ENCODE measurements around the gene CPXCR1. TPM values are rescaled to one million over a fixed set of nuclear protein-coding genes. Genes with fewer than 3 reads are reported as not detected.
"Not testable (repeated sequence)": the region's sequence is repeated elsewhere in the genome, so short reads cannot be mapped to it uniquely, and the experiment has no call there.

The CPXCR1 gene
- not detected for total RNA-seq
- long read RNA-seq, result 0 reads

- intact Hi-C loops (cut with DNase I), result no loop called here
- DNase-seq (no peak), ATAC-seq (no peak)
Measured at GRCh38 chrX:88746925-88747324, at the start of gene CPXCR1. CPXCR1 (plus strand) TSS chrX:88747225; CDS start chrX:88753415, 6,190 bp downstream.

GRCh38 chrX:88735835-88736234 lies 11.2 kb upstream of the CPXCR1 start:
- DNase-seq (no peak), ATAC-seq (no peak)
- intact Hi-C loops (cut with DNase I), result no loop called here

GRCh38 chrX:88746215-88746614 lies 810 bp upstream of the CPXCR1 start:
- DNase-seq; ATAC-seq; intact Hi-C loops (cut with DNase I): not testable (repeated sequence)

- intact Hi-C loops (cut with DNase I); ATAC-seq; DNase-seq: not testable (repeated sequence)
Measured at GRCh38 chrX:88752339-88752738, 5.3 kb downstream of the CPXCR1 start.

GRCh38 chrX:88789825-88790224 lies 42.8 kb downstream of the CPXCR1 start:
- intact Hi-C loops (cut with DNase I), result no loop called here
- DNase-seq (no peak), ATAC-seq (no peak)
